ENCODE measurements around the gene OTUB2.

Gene OTUB2

DNA sequence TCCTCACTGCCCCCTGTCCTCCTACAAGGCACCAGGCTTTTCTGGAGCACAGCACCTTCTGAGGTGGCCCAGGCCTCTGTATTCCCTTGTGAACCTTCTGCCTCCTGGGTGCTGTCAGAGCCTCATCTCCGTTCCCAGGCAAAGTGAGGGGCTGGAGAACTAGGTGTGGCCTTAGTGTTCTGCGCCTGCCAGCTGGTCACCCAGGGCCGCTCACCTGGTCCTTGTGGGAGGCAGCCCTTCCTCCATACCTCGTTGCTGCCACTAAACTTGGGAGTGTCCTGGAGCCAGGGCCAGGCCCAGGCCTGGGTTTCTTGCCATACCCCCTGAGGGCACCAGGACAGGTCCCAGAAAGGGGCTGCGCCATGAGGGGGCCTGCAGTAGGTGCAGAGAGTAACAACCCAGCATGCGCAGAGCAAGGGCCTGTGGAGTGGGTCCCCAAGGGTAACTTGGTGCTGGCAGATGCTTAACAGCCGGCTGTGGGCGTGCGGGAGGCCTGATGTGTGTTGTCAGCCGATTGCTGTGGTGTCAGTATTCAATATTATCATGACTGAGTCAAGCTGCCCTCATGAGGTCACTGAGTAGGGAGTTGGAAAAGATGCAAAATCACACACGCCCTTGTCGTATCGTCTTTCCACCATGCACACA is 17.1 kb downstream of the OTUB2 start:
- no peak for DNase-seq

DNA sequence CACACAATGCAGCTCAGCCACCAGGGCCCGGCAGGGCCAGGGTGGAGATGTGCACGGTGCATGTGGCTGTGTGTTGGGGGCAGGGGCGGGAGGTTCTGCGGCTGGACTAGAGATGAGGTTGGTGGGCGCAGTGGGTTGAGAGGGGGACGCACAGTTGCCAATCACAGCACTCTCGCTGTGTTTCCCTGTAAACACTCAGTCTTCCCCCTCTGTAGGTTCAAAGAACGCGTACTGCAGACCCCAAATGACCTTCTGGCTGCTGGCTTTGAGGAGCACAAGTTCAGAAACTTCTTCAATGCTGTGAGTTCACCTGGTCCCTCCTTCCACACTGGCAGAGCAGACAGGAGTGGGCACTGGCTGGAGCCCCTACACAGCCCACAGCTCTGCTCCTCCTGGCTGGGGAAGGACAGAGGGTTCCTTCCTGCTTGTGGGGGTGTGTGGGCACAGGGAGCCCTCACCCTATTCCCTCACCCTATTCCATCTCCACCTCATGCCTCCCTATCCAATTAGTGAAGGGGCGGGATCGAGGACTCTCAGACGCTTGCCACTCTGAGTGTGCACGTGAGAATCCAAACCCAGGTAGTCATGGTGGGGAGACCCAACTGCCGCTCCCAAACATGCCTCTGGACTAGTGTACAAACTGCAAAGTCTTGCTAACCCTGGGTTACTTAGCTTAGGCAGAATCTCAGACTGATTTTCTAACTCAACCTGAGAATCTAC is 17.8 kb downstream of the OTUB2 start:
- no peak for DNase-seq

- no peak for DNase-seq
These were observed 18.4 kb downstream of the OTUB2 start for GRCh38 chr14:94044476-94045091.

GRCh38 chr14:94045101-94045500 is 19.0 kb downstream of the OTUB2 start:
- DNase-seq = no peak

DNA sequence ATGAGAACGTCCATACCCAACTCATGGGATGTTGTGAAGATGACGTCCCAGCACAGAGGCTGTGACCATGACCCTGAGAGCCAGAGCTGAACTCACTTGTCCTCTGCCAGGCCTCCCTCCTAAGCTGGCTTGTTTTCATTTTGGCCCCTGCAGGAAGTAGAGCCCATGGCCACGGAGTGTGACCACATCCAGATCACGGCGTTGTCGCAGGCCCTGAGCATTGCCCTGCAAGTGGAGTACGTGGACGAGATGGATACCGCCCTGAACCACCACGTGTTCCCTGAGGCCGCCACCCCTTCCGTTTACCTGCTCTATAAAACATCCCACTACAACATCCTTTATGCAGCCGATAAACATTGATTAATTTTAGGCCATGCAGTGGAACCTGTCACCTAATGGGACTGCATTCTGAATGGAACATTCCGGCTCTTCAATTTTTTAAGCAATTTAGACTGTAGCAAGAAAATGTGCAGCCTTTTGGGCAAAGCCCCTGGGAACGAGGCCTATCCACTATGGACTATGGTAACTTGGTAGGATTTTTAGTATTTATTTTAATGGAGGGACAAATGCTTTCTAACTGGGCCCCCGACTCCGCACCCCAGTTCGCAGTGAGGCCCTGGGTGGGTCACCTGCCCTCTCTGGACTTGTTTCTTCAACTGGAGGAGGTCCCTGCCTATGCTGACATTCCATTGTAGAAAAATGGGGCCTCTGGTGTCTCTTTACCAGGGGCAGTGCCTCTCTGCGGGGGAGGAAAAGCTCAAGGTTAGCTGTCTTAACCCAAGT is 19.6 kb downstream of the OTUB2 start:
- DNase-seq = no peak

GRCh38 chr14:94046696-94047250 is 20.6 kb downstream of the OTUB2 start:
- DNase-seq = no peak

- no peak for DNase-seq
These were observed 21.4 kb downstream of the OTUB2 start for GRCh38 chr14:94047581-94047980.

DNA sequence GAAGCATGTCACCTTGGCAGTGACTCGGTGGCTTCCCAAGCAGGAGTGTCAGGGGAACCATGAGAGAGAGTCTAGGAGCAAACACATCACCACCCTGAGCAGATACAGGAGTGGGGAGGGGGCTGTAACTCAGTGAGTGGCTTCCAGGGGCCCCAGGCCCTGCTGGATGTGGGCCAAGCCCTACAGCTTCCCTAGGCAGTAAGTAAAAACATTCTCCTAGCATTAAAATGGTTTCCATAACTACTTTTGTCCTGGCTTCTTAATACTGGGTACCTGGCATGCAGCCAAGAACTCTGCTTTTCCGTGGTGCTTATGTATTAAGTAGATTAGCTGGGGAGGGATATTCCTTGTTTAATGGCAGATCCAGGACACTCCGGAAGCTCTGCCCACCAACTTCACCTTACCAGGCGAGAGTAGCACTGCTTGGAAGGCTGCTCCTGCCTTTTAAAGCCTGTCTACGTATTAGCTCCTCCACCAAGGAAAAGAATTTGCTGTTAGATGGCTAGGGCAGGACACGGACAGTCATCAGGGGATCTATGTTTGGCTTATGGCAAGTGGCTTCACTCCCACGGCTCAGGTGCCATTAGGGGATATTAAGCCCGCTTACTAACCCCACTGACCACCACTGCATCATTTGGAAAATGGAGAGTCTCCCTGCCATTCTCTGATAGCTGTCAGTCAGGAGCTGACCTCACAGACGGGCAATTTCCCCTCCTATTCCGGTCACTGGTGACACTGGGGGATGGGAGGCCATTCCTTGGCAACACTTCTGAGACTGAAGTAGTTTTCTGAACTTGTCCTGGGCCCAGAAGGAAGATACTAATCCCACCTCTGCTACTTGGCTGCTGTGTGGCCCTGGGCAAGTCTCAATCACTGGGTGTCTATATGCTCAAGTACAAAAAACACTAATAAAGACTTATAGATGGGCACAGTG is 22.8 kb downstream of the OTUB2 start:
- no peak for DNase-seq

GRCh38 chr14:94049625-94050023 is 23.5 kb downstream of the OTUB2 start:
- no peak for DNase-seq

DNA sequence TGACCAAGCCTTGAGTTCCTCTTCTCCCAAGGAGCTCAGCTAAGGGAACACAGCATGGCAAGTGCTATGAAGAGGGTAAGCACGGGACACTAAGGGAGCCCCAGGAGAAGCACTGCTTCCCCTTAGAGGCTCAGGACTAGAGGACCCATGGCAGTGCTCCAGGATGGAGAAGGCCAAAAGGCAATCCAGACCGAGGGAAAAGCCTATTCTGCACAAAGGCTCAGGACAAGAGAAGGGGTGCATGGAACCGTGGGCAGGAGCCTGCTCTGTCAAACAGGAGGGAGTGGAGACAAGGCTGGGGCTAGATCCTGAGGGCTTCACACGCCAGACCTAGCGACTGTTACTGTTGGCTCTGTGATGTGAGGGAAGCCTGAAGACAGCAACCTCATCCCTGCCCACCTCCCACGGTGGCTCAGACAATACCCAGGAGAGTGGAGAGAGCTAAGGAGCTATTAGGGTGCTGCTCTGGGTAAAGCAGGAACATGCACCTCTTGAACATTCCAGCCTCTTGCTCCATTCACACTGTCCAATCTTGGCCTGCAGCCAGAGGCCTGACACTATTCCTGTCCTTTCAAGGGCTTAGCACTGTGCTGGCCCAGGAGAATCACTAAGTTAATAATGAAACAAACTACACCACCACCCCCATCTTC is 24.2 kb downstream of the OTUB2 start:
- DNase-seq = no peak

- no peak for DNase-seq
These were observed 25.0 kb downstream of the OTUB2 start for GRCh38 chr14:94051115-94051514.

DNA sequence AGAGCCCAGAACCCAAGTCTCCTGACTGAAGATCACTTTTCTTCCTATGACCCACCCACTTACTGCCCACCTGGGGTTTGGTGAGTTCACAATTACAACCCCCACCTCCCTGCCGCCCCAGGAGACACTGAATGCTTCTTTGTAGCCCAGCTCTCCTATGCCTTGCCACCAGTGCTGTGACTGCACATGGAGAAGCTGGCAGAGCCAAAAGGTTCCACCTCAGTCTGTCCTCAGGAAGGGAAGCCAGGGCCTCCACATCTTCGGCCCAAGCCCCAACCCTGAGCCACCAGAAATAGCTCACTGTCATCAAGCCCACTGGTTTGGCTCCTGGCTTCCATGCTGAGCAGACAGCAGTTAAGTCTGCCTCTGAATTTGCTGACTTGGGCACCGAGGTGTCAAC is 25.6 kb downstream of the OTUB2 start:
- DNase-seq = no peak

GRCh38 chr14:94052199-94052598 is 26.1 kb downstream of the OTUB2 start:
- DNase-seq = no peak

DNA sequence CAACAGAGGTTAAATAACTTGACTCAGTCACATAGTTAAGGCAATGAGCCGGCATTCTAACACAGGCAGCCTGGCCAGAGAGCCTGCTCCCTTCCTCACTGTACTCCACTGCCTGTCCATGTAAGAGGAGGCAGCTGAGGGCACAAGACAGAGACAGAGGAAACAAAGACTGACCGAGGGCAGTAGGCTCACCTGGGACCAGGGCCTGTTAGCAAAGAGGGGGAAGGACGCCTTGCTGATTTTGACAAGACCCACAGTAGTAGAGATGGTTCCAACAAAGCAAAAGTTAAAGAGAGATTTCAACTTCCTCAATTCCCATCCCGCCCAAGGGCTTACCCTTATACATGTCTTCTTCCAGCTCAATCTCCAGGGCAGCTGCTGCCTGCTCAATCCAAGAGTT is 26.5 kb downstream of the OTUB2 start:
- DNase-seq = peak; percentile 33

- DNase-seq = no peak
These were observed 28.3 kb downstream of the OTUB2 start for GRCh38 chr14:94054401-94054800.

GRCh38 chr14:94054936-94055335 is 28.8 kb downstream of the OTUB2 start:
- no peak for DNase-seq

- DNase-seq = peak; percentile 28
These were observed 30.6 kb downstream of the OTUB2 start for GRCh38 chr14:94056579-94057308.

DNA sequence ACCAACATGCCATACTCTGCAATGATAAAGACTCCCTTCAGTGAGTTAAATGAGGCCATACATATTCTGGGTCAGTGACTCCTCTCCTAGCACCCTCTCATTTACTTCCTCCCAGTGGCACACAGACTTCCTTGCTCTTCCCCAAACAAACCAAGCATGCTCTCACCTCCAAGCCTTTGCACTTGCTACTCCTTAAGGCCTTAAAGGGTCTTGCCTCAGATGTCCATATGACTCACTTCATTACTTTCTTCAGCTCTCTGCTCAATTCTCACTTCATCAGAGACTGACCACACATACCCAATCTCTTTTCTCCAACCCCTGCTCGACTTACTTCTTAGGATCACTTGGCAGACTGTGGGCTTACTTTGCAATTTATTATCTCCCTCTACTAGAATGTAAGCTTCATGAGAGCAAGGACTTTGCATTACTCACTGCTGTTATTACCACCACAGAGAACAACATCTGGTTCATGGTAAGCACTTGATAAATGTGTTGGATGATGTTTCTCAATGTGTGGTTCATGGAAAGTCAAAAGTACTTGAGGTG is 32.1 kb downstream of the OTUB2 start:
- peak; percentile 40 for DNase-seq

- no peak for DNase-seq
These were observed 32.6 kb downstream of the OTUB2 start for GRCh38 chr14:94058674-94059138.

DNA sequence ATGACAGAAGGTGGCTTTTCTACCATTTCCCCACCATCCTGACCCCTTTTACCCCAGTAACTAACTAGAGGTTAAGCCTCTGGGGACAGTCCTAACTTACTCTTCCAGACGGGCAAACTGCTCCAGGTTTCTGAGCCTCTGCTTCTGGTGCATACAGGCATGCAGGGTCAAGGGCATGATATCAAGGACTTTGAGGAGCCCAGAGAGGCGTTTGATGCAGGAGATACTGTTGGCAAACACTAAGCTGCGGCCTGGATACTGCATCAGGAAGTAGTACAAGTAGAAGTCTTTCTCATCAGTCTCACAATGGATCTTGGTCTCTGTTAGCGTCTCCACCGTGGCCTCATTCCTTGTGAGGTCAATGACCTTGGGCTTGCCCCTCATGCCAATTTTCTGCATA is 33.9 kb downstream of the OTUB2 start:
- DNase-seq = no peak

All from MV-4-11 (cell line).